A549 (cell line): ENCODE results near the gene OSBPL2. TPM values are rescaled to one million over a fixed set of nuclear protein-coding genes. Genes with fewer than 3 reads are reported as not detected.
A peak's percentile ranks its signal among the peaks of the same experiment; 100 is the strongest.

Experiments
- ATAC-seq, 2 experiments: fragments of 200-7000 bp in 1 of 2; fragments of >200 bp in 1 of 2; cut with Nextera tagmentation in 1 of 2; cut with Tn5 transposase in 1 of 2; 3 replicates each; pipeline versions ENCODE4 v1.8.0 to v1.9.1; 2018 to 2020; ENCODE audit warnings: mild to moderate bottlenecking in 1 of 2, moderate library complexity in 1 of 2
- CTCF ChIA-PET: fragments of 300-600 bp; sonication (Branson Sonifier 250); formaldehyde crosslinking; extraction: SDS; loops from one replicate; lab custom pipeline; 2021; ENCODE audit warnings: antibody characterized with exemption, inconsistent platforms; lab: Yijun Ruan, JAX
- POLR2A ChIA-PET: fragments of 350-600 bp; formaldehyde crosslinking; extraction: SDS; loops from one replicate; lab custom pipeline; 2021; ENCODE audit warnings: antibody characterized with exemption, inconsistent platforms; lab: Yijun Ruan, JAX
- DNase-seq, 2 experiments: peaks; one replicate each; pipeline versions ENCODE4 v3.0.0 to v3.0.0-alpha.2; 2011 to 2016; ENCODE audit warnings: low read depth in 1 of 2, low spot score in 1 of 2
- FAIRE-seq: peaks from 2 replicates; lab custom pipeline; 2011; peaks lifted over from hg19 to GRCh38; lab: Jason Lieb, UNC
- H3K27ac ChIP-seq, 2 experiments: fragments of >200 bp; sonication (Bioruptor Twin); formaldehyde crosslinking; 3 replicates each; pipeline ENCODE4 v1.5.1; 2016 to 2017
- H3K4me1 ChIP-seq: fragments of >200 bp; sonication (Bioruptor Twin); formaldehyde crosslinking; 3 replicates; pipeline ENCODE4 v1.6.1; 2016
- H3K4me2 ChIP-seq: fragments of >200 bp; sonication (Bioruptor Twin); formaldehyde crosslinking; 3 replicates; pipeline ENCODE4 v1.6.1; 2016
- H3K4me3 ChIP-seq: fragments of >200 bp; sonication (Bioruptor Twin); formaldehyde crosslinking; 3 replicates; pipeline ENCODE4 v1.5.1; 2016
- H3K9me3 ChIP-seq: fragments of >200 bp; sonication (Bioruptor Twin); formaldehyde crosslinking; 3 replicates; pipeline ENCODE4 v1.6.1; 2016
- CBX2 ChIP-seq: fragments of 200-600 bp; sonication (generic); IDR thresholded peaks from 2 replicates; pipeline ENCODE4 v1.6.1; 2016; ENCODE audit warnings: low read depth, mild to moderate bottlenecking, borderline replicate concordance
- CHD2 ChIP-seq: fragments of 150-350 bp; IDR thresholded peaks from 2 replicates; pipeline ENCODE4 v1.6.1; 2014; ENCODE audit warnings: low read length; ENCODE audit not compliant: partially characterized antibody
- E2F6 ChIP-seq: IDR thresholded peaks from 2 replicates; pipeline ENCODE4 v1.6.1; 2012; ENCODE audit warnings: low read depth, borderline replicate concordance
- EHMT2 ChIP-seq: fragments of 200-600 bp; sonication (generic); IDR thresholded peaks from 2 replicates; pipeline ENCODE4 v1.6.1; 2016; ENCODE audit warnings: antibody characterized with exemption, low read depth, mild to moderate bottlenecking, moderate library complexity
- ESRRA ChIP-seq: fragments of 150-350 bp; IDR thresholded peaks from 2 replicates; pipeline ENCODE4 v1.6.1; 2014; ENCODE audit warnings: mild to moderate bottlenecking, low read length, borderline replicate concordance
- FOSB ChIP-seq: fragments of 250-450 bp; sonication (Bioruptor Pico); IDR thresholded peaks from 2 replicates; pipeline ENCODE4 v1.5.0; 2020; ENCODE audit warnings: mild to moderate bottlenecking, moderate library complexity
- FOXS1 ChIP-seq: fragments of 250-450 bp; sonication (Bioruptor Pico); IDR thresholded peaks from 2 replicates; pipeline ENCODE4 v1.5.0; 2020; ENCODE audit warnings: mild to moderate bottlenecking, moderate library complexity
- HDAC2 ChIP-seq: fragments of 200-600 bp; sonication (generic); IDR thresholded peaks from 2 replicates; pipeline ENCODE4 v1.6.1; 2016
- HMGXB4 ChIP-seq: fragments of 250-450 bp; sonication (Bioruptor Pico); IDR thresholded peaks from 2 replicates; pipeline ENCODE4 v1.5.0; 2021; ENCODE audit warnings: mild to moderate bottlenecking, moderate library complexity, borderline replicate concordance
- HOXB13 ChIP-seq: fragments of 250-450 bp; sonication (Bioruptor Pico); IDR thresholded peaks from 2 replicates; pipeline ENCODE4 v1.5.0; 2020; ENCODE audit warnings: low read depth, mild to moderate bottlenecking, moderate library complexity
- HOXB5 ChIP-seq: fragments of 250-450 bp; sonication (Bioruptor Pico); IDR thresholded peaks from 2 replicates; pipeline ENCODE4 v1.5.0; 2020; ENCODE audit warnings: mild to moderate bottlenecking, moderate library complexity
- KDM1A ChIP-seq: fragments of 200-600 bp; sonication (generic); IDR thresholded peaks from 2 replicates; pipeline ENCODE4 v1.6.1; 2016; ENCODE audit warnings: low read depth, mild to moderate bottlenecking
- MAFK ChIP-seq: fragments of 450-650 bp; IDR thresholded peaks from 2 replicates; pipeline ENCODE4 v1.6.1; 2014; ENCODE audit not compliant: partially characterized antibody
- MAX ChIP-seq: IDR thresholded peaks from 2 replicates; pipeline ENCODE4 v1.6.1; 2012
- MAZ ChIP-seq: fragments of 150-350 bp; IDR thresholded peaks from 2 replicates; pipeline ENCODE4 v1.6.1; 2014; ENCODE audit warnings: antibody characterized with exemption, low read depth, low read length, borderline replicate concordance
- NFE2L2 ChIP-seq: fragments of 150-350 bp; conservative IDR thresholded peaks from 2 replicates; pipeline ENCODE4 v1.6.1; 2014; ENCODE audit warnings: low read length
- RCOR1 ChIP-seq: fragments of 150-350 bp; IDR thresholded peaks from 2 replicates; pipeline ENCODE4 v1.6.1; 2014; ENCODE audit warnings: antibody characterized with exemption, low read length, low read depth
- REST ChIP-seq: fragments of 200-600 bp; sonication (generic); IDR thresholded peaks from 2 replicates; pipeline ENCODE4 v1.6.1; 2016; ENCODE audit warnings: antibody characterized with exemption, mild to moderate bottlenecking, moderate library complexity
- RNF2 ChIP-seq: fragments of 200-600 bp; sonication (generic); IDR thresholded peaks from 2 replicates; pipeline ENCODE4 v1.6.1; 2016; ENCODE audit warnings: low read depth, mild to moderate bottlenecking, antibody characterized with exemption, moderate library complexity, borderline replicate concordance
- TP53 ChIP-seq: fragments of 250-450 bp; sonication (Bioruptor Pico); IDR thresholded peaks from 2 replicates; pipeline ENCODE4 v1.5.0; 2021; ENCODE audit warnings: mild to moderate bottlenecking, moderate library complexity
- USF2 ChIP-seq: fragments of 450-650 bp; IDR thresholded peaks from 2 replicates; pipeline ENCODE4 v1.6.1; 2014; ENCODE audit warnings: antibody characterized with exemption
- ZFP36 ChIP-seq: fragments of 450-650 bp; IDR thresholded peaks from 2 replicates; pipeline ENCODE4 v1.6.1; 2014; ENCODE audit warnings: borderline replicate concordance; ENCODE audit not compliant: partially characterized antibody
- WGBS: methylation state at CpG from one replicate; pipeline ENCODE4 v1.1.6; 2017; ENCODE audit errors: missing lambda C conversion rate; 5-methylcytosine and 5-hydroxymethylcytosine counted together
- polyA plus RNA-seq, 4 experiments: library from polyadenylated mRNA; depleted of rRNA in 3 of 4; stranded (reverse); fragments of >200 nt; fragmentation: RNase III in 1 of 4; extraction: RNeasy Plus Mini Kit Qiagen cat#74134 plus additional on column Dnase treatment in 1 of 4; gene quantifications; 2 replicates in 3 of 4; 3 replicates in 1 of 4; pipeline ENCODE4 v1.2.3, GENCODE V29; 2011 to 2017

OSBPL2 gene
- polyA plus RNA-seq, 2 of the 4 experiments (the other 2 are of a cell fraction), result 14.6 to 14.8 TPM

GRCh38 chr20:62211769-62212288, 26.5 kb upstream of the OSBPL2 start:
- 48% methylated on average over 4 of the region's 9 CpGs for WGBS
- Histone ChIP-seq H3K4me2 (no peak overlapping the region), H3K9me3 (no peaks in the 10 kb centered on the region), H3K4me3 (no peak overlapping the region), H3K27ac (no peak overlapping the region), H3K4me1 (peaks cover 5% of the 10 kb centered on the region; the same call in 1 of the 3 replicates)
- ChIA-PET POLR2A (no interaction called here), CTCF (interaction anchor here (0.7 to 1.2 kb wide), 3 partner anchors 39 to 2000 kb away, joined by 3 read pairs; no protein-coding TSS in a partner anchor)
- no peak for DNase-seq
- FAIRE-seq, result no peak
- peak in 1 of 2 experiments; percentile 5; a peak in 2 of 6 replicates for ATAC-seq
- TF ChIP-seq RCOR1 (no peak), EHMT2 (no peak), HOXB5 (CRISPR knock-in tag) (no peak), REST (no peak), RNF2 (no peak), MAZ (no peak), HDAC2 (no peak)

- FAIRE-seq, result no peak
- H3K4me3 ChIP-seq, result no peak overlapping the region
- no peak for DNase-seq
- POLR2A ChIA-PET, result no interaction called here
- H3K4me1 ChIP-seq, result peaks cover 5% of the 10 kb centered on the region; the same call in 1 of the 3 replicates
- H3K9me3 ChIP-seq, result no peaks in the 10 kb centered on the region
- WGBS, result 61% methylated on average over 10 of the region's 10 CpGs
- no peak overlapping the region for H3K27ac ChIP-seq
- H3K4me2 ChIP-seq, result no peak overlapping the region
- TF ChIP-seq HMGXB4 (no peak), CBX2 (no peak), MAX (no peak), E2F6 (no peak), USF2 (no peak), ZFP36 (no peak), EHMT2 (no peak), MAFK (no peak), HDAC2 (no peak), KDM1A (no peak), TP53 (no peak), FOSB (CRISPR knock-in tag) (no peak), FOXS1 (CRISPR knock-in tag) (no peak), ESRRA (no peak), NFE2L2 (no peak), HOXB13 (CRISPR knock-in tag) (no peak), CHD2 (no peak)
- TF ChIP-seq, all 56 proteins: peak for 0
- no peak for ATAC-seq
- CTCF ChIA-PET, result interaction anchor here (1.2 kb wide), 1 partner anchor 88 kb away, joined by 3 read pairs; no protein-coding TSS in a partner anchor
These were observed 26.0 kb upstream of the OSBPL2 start for GRCh38 chr20:62212299-62212698.
